ENCODE results near the gene COL23A1. TPM values are rescaled to one million over a fixed set of nuclear protein-coding genes. Genes with fewer than 3 reads are reported as not detected.

Gene COL23A1
- total and polyA plus RNA-seq, 2 of the 13 experiments (the other 11 are each of a cell fraction or from before 2014, with no cell fraction given), result not detected

DNA sequence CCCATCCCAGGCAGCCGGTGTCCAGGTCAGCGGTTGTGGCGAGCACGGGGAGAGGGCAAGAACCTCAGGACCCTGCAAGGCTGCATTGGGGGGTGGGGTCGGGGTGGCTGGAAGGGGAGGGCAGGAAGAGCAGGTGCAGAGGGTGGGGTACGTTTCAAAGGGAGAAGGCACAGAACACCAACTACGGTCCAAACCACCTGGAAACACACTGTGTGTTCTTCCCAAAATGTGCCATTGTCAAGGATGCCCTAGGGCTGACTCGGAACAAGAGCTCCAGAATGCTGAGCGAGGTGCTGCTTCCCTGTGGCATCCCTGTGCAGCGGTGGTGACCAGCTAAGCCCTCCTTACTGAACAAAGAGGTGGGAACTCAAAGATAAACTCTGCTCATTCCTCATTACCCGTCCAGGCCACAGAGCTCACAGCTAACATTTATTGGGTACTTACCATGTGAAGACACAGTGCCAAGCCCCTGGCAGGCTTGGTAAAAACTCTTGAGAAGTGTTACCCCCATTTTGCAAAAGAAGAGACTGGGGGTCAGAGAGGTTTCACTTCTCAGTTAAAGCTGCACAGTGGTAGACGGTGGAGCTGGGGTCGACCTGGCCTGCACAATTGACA lies 153.8 kb downstream of the COL23A1 start:
- no peak for ATAC-seq
- POLR2A ChIA-PET, result no interaction called here

More for the DNA sequence above, 153.8 kb downstream of the COL23A1 start:
- no peak overlapping the region for H2AFZ ChIP-seq (ENCODE audit: low read length)
- no TSS peak for BruUV-seq (replicated peaks)
- H3K9me3 ChIP-seq (ENCODE audit: low read length), result no peaks in the 10 kb centered on the region
- CTCF ChIA-PET (ENCODE audit: low intra/inter-chr PET ratio, low total read pairs), result no interaction called here
- no peak for TF ChIP-seq ZNF337 (CRISPR knock-in tag; IDR thresholded peaks at IDR 0.05; ENCODE audit: borderline replicate concordance, low read depth)
- no peak for TF ChIP-seq ZNF572 (CRISPR knock-in tag; IDR thresholded peaks at IDR 0.05)
- no peak for TF ChIP-seq SKI (IDR thresholded peaks at IDR 0.05; ENCODE audit: partially characterized antibody)
- TF ChIP-seq, protein P1, sequence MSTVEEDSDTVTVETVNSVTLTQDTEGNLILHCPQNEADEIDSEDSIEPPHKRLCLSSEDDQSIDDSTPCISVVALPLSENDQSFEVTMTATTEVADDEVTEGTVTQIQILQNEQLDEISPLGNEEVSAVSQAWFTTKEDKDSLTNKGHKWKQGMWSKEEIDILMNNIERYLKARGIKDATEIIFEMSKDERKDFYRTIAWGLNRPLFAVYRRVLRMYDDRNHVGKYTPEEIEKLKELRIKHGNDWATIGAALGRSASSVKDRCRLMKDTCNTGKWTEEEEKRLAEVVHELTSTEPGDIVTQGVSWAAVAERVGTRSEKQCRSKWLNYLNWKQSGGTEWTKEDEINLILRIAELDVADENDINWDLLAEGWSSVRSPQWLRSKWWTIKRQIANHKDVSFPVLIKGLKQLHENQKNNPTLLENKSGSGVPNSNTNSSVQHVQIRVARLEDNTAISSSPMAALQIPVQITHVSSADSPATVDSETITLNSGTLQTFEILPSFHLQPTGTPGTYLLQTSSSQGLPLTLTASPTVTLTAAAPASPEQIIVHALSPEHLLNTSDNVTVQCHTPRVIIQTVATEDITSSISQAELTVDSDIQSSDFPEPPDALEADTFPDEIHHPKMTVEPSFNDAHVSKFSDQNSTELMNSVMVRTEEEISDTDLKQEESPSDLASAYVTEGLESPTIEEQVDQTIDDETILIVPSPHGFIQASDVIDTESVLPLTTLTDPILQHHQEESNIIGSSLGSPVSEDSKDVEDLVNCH (CRISPR knock-in tag; IDR thresholded peaks at IDR 0.05), result no peak
- no peak for TF ChIP-seq RFX5 (IDR thresholded peaks at IDR 0.05; ENCODE audit: low read depth, low read length)
- TF ChIP-seq TEAD2 (CRISPR knock-in tag; IDR thresholded peaks at IDR 0.05), result no peak
- no peak for TF ChIP-seq ZNF749 (CRISPR knock-in tag; IDR thresholded peaks at IDR 0.05; ENCODE audit: borderline replicate concordance)
- TF ChIP-seq SALL2 (CRISPR knock-in tag; IDR thresholded peaks at IDR 0.05), result no peak
- no peak for TF ChIP-seq FOXK1 (CRISPR knock-in tag; IDR thresholded peaks at IDR 0.05; ENCODE audit: borderline replicate concordance, low read depth)
- no peak for TF ChIP-seq ZKSCAN1 (IDR thresholded peaks at IDR 0.05; ENCODE audit: low read length)
- no peak for TF ChIP-seq HDAC2 (CRISPR knock-in tag; IDR thresholded peaks at IDR 0.05)
- no peak for TF ChIP-seq UBTF (CRISPR knock-in tag; IDR thresholded peaks at IDR 0.05)
- no peak for TF ChIP-seq HMG20B (CRISPR knock-in tag; conservative IDR thresholded peaks at IDR 0.05)
- TF ChIP-seq KAT2B (IDR thresholded peaks at IDR 0.05; ENCODE audit: borderline replicate concordance, low read depth, low read length), result no peak
- TF ChIP-seq ZBTB20 (CRISPR knock-in tag; IDR thresholded peaks at IDR 0.05; ENCODE audit: borderline replicate concordance, low read depth), result no peak
- no peak for TF ChIP-seq PHB2 (IDR thresholded peaks at IDR 0.05; ENCODE audit: partially characterized antibody)
- TF ChIP-seq ZNF83 (CRISPR knock-in tag; IDR thresholded peaks at IDR 0.05; ENCODE audit: borderline replicate concordance), result no peak
- TF ChIP-seq, protein P2, sequence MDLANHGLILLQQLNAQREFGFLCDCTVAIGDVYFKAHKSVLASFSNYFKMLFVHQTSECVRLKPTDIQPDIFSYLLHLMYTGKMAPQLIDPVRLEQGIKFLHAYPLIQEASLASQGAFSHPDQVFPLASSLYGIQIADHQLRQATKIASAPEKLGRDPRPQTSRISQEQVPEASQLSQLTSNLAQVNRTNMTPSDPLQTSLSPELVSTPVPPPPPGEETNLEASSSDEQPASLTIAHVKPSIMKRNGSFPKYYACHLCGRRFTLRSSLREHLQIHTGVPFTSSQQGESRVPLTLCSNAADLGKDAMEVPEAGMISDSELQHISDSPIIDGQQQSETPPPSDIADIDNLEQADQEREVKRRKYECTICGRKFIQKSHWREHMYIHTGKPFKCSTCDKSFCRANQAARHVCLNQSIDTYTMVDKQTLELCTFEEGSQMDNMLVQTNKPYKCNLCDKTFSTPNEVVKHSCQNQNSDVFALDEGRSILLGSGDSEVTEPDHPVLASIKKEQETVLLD (CRISPR knock-in tag; IDR thresholded peaks at IDR 0.05; ENCODE audit: low read depth), result no peak
- TF ChIP-seq TBX3 (IDR thresholded peaks at IDR 0.05; ENCODE audit: borderline replicate concordance), result no peak
- TF ChIP-seq ETV5 (CRISPR knock-in tag; IDR thresholded peaks at IDR 0.05; ENCODE audit: borderline replicate concordance), result no peak
- H4K20me1 ChIP-seq (ENCODE audit: insufficient read depth, low read length), result 0 out of 2 replicates have a peak, but pooled peaks cover 2% of the 10 kb centered on the region
- no peak overlapping the region for H3K27ac ChIP-seq (ENCODE audit: extremely low read length, insufficient read depth, low read length)
- H3K4me2 ChIP-seq (ENCODE audit: low read depth, low read length), result no peak overlapping the region
- in situ Hi-C loops (cut with HindIII; ENCODE audit: extremely low pct_ligation_motif_present, low pct_unique_long_range_greater_than_20kb) (no loop called here), intact Hi-C loops (cut with micrococcal nuclease; ENCODE audit: unreplicated experiment) (no loop called here)
- no peaks in the 10 kb centered on the region for H3K79me2 ChIP-seq (ENCODE audit: insufficient read depth, low read length)
- H3K36me3 ChIP-seq (replicated peaks in 1 of 2; ENCODE audit: control insufficient read depth in 1 of 2, insufficient read depth in 2 of 2, low read length in 2 of 2), result no peaks in the 10 kb centered on the region
- FAIRE-seq, result no peak
- H3K4me3 ChIP-seq (replicated peaks in 1 of 3; ENCODE audit: insufficient read depth in 1 of 3, low read depth in 2 of 3, low read length in 3 of 3), result no peak overlapping the region
- H3K4me1 ChIP-seq (ENCODE audit: insufficient read depth, low read length), result no peaks in the 10 kb centered on the region
- peaks cover 1 to 14% of the 10 kb centered on the region in 2 experiments; a peak in 3 of 5 replicates for H3K27me3 ChIP-seq (ENCODE audit: control insufficient read depth in 1 of 2, insufficient read depth in 2 of 2, low read length in 2 of 2)
- H3K9ac ChIP-seq (ENCODE audit: insufficient read depth, low read depth, low read length), result no peak overlapping the region
- no peak for DNase-seq (ENCODE audit: low spot score)
- 11% methylated on average over 8 of the region's 13 CpGs for WGBS (ENCODE audit: low lambda C conversion rate)
